GM19397 (cell line): Measurements from ENCODE around the gene AKAP12.
"Not testable (repeated sequence)": the region's sequence is repeated elsewhere in the genome, so short reads cannot be mapped to it uniquely, and the experiment has no call there.

Experiments
- ATAC-seq: cut with Tn5 transposase; IDR thresholded peaks from one replicate; pipeline ENCODE4 v1.9.1; 2021; ENCODE audit warnings: mild to moderate bottlenecking, moderate library complexity; ENCODE audit not compliant: unreplicated experiment

AKAP12 gene

DNA sequence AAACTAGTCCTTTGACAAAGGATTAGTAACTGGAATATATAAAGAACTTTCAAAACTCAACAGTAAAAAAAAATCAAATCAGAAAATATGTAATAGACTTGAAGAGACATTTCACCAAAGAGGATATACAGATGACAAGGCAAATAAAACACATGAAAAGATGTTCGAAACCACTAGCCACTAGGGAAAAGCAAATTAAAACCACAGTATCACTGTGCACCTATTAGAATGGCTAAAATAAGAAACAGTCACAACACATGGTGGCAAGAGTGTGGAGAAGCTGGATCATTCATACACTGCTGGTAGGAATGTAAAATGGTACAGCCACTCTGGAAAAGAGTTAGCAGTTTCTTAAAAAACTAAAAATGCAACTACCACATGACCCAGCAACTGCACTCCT is 136.7 kb downstream of the AKAP12 start:
- ATAC-seq: peak; percentile 52

DNA sequence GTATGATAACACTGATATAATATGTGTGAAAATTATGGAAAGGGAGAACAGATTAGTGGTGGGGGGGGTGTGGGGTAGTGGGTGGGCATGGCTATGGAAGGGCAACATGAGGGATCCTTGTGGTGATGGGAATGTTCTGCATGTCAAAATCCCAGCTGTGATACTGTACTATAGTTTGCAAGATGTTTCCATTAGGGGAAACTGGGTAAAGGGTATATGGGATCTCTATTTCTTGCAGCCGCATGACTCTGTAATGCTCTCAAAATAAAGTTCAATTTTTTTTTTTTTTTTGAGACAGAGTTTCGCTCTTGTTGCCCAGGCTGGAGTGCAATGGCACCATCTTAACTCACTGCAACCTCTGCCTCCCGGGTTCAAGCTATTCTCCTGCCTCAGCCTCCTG is 137.3 kb downstream of the AKAP12 start:
- ATAC-seq: no peak

DNA sequence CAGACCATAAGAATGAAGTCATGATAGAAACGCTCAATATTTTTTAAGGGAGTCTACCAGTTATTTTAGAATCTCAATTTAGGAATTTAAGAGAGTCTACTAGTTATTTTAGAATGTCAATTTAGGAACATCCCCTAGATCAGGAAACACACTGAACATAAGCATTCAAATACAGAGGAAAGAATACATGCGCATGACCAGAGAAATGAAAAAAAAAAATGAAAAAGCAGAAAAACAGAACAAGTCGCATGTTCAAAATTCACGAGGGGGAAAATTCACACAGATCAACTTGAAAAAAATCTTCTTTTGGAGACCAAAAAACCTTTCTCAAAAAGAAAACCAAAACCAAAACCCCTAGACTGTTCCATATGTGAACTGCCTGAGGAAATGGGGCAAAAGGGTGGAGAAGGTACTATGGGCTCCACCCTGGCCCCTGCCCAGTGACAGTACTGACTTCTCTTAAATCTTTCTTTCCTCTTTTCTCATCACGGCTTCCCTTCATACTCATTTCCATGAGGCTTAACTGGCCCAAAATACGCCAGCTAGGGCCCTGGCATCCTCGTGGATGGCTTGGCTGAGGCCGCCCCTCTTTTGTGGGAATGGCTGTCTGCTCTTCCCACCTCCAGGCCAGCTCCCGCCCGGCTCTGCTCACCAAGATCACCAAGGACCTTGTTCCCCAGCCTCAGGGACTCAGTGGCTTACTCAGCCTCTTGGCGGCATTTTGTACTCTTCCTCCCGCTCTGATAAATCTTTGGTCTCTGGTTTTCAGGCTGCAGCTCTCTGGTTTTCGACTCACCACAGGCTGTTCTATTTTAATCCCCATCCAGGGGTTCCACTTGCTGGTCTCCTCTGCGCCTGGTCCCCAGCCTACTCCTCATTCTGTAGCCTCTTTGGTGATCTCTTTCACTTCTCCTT is 140.4 kb downstream of the AKAP12 start:
- peak; percentile 55 for ATAC-seq

DNA sequence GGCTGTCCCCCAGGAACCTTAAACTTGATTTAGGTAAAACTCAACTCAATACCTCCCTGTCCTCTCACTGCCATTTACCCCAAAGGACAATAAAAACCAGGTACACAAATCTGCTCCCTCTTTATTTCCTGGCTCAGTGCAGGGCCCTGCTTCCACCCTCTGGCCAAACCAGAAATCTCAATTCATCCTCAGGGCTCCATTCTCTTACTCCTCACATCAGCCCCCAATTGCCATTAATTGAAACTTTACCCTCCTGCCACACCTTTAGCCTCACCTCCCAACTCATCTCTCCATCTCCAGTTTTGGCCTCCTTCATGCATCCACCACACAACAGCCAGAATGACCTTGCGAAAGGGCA is 141.1 kb downstream of the AKAP12 start:
- ATAC-seq: peak; percentile 7

DNA sequence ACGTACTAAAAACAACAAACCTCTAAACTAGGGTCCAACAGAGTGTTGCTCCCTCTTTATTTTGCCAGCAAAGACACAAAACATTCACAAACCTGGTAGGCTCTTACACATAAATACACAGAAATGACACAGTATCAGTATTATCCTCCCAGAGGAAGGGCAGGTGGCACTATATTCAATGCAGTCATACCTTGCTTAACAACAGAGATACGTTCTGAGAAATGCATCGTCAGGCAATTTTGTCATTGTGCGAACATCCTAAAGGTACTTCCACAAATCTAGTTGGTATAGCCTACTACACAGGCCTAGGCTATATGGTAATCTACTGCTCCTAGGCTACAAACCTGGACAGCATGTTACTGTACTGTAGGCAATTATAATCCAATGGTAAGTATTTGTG is 142.0 kb downstream of the AKAP12 start:
- ATAC-seq: no peak

DNA sequence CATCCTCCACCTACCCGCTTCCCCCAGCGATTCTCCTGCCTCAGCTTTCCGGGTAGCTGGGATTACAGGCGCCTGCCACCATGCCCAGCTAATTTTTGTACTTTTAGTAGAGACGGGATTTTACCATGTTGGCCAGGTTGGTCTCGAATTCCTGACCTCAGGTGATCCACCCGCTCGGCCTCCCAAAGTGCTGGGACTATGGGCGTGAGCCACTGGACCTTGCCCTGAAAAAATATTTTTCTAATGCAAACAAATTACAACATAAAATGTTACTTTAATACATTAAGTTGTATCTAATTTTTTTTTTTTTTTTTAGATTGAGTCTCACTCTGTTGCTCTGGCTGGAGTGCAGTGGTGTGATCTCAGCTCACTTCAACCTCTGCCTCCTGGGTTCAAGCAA is 142.9 kb downstream of the AKAP12 start:
- not testable (repeated sequence) for ATAC-seq

DNA sequence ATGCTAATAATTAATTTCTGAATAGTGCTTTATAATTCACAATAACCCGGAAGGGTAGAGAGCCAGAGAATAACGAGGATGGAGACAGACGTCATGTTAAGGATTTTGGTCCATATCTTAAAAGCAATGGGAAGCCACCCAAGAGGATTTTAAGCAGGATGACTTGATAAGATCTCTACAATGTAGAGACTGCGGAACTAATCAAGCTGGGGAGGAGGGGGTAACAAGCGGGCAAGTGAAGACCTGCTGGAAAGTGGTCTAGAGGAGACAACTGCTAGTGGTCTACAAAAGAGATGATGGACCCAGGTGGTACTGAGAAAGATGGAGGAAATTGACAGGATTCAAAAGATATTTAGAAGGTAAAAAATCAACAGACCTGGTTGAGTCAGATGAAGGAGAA is 144.4 kb downstream of the AKAP12 start:
- no peak for ATAC-seq

DNA sequence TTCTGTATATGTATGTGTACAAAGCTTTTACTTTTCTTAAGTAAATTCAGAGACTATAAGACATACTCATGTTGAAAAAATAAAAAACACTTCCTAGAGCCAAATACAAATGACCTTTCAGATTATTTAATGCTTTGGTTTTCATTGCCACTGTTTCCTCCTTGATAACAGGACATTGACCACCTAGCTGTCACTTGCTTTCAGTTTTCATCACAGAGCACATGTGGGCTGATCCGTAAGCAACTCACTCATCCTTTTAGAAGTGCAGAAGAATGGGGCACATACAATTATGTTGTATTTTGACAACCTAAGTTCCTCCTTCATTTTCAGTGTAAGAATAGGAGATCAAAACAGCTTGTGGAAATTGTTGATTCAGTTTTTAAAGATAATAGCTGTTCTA is 145.4 kb downstream of the AKAP12 start:
- no peak for ATAC-seq

DNA sequence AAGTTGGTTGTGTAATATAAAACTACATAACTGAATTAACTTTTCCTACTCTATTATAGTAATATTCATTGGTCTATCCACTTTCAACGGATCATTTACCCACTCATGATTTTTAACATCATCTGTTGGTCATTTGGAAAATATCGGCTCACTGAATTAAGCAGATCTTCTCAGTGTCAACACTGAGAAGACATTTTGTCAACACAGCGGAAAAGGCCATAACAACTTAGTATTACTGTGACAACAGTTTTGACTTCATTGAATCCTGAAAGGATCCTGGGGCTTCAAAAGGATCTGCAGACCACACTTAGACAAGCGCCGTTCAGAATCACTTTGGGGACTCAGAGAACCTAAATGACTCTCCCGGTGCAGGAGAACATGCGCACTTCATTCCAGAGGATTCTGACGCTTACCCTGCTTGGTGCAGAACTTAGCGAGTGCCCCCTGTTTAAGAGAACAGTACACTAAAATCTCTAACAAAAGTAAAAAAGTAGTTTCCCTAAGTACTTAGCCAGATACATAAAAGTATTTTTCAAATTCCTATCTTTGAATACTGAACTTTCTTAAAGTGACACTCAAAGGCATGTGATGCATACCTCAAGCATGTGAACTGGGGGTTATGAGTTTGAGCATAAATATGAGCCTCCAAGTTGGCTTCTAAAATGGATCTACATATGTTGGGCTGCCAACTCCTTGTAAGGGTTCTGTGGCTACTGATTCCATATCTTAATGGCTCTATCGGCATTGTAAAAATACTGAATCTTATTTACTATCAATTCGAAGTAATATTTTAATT is 147.6 kb downstream of the AKAP12 start:
- no peak for ATAC-seq

DNA sequence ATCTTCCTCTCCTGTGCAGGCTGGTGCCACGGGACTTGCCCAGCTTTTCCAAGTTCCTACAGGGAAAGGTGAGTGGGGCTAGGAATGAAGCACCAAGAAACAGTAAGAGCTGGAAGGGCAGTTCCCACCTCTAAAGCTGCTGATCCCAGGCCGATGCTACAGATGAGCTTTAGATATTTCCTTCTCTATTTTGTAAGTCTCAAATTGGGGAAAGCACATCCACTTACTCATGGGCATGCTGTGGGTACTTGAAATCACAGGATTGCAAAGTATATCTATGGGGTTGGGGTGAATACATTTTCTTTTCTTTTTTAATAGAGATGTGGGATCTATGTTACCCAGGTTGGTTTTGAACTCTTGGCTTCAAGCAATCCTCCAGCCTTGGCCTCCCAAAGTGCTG is 148.5 kb downstream of the AKAP12 start:
- no peak for ATAC-seq

DNA sequence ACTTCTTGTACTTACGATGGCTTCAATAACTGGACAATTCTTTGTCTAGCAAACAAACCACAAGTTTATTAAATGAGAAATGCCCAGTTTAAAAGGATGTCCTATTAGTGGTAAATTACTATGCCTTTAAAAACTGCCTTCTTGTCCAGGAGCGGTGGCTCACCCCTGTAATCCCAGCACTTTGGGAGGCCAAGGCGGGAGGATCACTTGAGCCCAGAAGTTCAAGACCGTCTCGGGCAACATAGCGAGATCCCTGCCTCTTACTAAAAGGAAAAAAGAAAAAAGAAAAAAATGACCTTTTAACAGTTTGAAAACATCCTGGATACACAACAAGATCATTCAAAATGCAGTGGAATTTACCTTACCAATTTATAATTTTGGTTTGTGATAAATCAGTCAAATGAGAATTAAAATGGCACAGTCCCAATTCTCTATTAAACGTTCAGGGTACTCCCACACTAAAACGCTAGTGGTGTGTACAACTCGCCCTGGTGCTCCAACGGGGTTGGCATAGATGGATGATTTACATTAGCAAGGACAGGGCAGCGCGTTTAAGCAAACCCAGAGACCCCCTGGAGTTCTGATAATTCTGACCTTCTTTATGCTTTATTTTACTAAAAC is 149.3 kb downstream of the AKAP12 start:
- no peak for ATAC-seq

DNA sequence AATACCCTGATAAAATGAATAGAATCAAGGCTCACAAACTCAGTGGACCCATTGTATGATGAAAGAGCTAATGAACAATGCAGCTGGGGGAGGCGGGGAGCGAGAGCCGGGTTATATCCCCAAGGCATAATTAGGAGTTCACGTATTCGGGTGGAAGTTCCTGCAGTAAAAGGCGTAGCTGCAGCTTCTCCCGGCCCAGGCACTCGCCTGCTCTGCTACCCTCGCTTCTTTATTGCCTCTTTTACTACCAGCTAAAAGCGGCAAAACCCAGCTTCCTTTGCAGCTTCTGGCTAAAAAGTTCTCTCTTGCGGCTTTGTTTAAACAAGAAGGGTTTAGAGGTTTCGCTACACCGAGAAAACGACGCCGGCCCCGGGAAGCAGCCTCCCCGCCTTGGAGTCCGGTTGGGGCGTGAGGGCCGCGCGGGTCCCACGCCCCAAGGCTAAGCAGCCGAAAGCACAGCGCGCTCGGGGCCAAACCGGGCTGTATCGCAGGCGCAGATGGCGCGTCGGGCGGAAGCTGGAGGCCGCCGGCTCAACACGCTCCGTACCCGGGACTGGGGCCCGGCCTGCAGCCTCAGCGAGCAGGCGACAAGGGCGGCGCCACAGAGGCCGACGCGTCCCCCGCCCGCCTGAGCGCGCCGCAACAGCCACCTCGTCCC is 150.0 kb downstream of the AKAP12 start:
- peak; percentile 70 for ATAC-seq

DNA sequence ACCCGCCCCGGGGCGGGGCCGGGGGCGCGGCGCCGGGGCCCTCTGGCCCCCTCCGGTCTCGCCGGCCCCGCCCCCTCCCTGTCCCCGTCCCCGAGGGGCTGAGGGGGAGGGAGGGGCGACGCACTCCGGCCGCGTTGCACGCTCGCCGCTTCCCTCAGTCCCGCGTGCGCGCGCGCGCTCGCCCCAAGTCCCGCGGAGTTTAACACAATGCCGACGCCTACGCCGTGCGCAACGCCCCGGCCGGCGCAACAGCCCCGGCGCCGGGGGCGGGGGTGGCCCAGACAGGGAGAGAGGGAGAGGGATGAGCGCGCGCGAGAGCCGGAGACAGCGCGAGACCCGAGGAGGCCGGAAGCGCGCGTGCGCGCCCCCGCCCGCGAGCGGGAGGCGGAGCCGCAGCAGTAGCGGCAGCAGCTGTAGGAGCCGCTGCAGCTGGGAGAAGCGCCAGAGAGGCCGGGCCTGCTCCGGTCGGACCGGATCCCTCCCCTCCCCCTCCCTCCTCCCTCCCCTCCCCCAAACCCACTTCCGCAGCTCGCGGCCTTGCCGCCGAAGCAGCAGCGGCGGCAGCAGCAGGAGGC is 150.6 kb downstream of the AKAP12 start:
- peak; percentile 81 for ATAC-seq

DNA sequence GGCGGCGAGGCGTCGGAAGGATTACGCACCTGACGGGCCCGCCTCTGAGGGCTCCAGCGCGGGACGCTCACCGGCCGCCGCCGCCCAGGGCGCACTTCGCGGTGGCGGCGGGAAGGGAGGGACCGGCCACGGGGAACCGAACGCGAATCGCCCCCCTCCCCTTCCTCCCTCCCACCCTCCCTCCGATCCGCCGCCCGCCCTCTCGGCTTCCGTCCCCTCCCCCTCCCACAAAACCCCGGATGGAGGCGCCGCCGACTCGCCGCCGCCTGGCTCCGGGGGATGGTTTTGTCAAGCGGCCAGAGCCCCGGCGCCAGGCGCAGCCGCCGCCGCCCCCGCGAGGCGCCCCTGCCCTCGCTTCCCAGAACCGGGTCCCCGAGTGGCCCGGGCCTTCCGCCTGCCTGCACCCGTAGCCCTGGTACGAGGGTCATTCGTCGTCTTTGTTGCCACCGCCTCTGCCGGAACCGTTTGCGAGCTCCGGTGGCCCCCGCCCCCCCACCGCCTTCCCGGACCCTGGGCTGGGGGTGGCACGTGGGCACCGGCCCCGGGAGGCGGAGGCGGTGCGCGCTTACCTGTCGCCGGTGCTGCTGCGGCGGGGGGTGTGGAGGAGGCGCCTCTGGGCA is 151.2 kb downstream of the AKAP12 start:
- ATAC-seq: peak; percentile 17

DNA sequence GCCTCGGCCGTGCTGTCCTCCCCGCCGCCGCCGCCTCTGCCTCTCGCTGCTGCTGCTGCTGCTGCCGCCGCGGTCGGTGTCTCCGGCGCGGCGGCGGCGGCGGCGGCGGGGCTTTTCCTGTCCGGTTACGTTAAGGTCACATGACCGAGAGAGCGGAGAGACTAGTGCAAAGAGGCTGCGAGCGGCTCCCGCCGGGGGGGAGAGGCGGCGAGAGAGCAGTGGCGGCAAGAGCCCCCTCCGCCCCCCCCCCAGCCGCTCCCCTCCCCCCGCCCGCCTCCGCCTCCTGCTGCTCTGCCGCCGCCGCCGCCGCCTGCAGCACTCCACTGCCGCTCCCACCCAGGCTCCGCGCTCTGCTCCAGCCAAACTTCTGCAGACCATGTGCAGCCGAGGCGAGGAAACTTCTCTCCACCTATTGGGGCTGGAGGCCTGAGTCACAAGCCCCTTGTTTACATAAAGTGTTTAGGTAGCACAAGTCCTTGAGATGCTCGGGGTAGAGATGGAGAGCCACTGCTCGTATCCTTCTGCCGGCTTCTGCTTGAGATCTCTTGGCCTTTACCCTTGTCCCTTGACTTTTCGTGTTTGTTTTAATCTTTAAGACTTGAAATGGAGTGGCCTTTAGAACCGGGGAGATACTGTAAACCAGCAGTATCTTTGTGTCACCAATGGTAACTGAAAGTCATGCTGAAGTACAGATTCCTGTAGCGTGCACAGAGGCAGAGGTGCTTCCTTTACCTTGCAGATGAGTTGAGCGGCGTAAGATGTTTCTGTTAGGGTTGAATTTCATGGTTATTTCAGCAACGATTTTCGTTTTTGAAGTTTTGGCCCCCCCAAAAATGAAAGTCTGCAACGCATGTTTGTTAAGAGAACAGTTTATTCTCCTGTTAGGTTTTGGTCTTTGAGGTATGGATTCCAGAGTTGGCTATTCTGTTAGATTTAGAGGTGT is 152.0 kb downstream of the AKAP12 start, which contains the start of gene ZBTB2:
Gene ZBTB2, minus strand, starts transcription at position 89 of the 943 bp plus-strand sequence. CDS start 17,922 bp downstream, outside the sequence.
- no peak for ATAC-seq

DNA sequence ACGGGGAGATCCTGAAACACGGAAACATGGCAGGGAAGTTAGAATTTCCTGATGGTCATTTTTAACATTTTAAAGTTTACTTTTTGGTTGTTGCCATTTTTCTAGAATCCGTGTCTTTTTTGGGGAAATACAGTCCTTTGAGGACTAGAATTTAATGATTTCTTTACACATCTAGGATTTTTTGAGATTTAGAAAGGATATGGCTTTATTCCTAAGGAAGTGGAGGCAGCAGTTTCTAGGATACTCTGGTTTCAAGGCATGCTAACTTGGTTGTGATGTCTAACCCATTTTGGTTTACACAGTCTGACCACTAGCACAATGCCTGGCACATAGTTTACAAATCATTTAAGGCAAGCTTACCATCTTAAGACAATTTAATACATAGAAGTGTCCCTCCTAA is 152.7 kb downstream of the AKAP12 start:
- ATAC-seq: no peak

DNA sequence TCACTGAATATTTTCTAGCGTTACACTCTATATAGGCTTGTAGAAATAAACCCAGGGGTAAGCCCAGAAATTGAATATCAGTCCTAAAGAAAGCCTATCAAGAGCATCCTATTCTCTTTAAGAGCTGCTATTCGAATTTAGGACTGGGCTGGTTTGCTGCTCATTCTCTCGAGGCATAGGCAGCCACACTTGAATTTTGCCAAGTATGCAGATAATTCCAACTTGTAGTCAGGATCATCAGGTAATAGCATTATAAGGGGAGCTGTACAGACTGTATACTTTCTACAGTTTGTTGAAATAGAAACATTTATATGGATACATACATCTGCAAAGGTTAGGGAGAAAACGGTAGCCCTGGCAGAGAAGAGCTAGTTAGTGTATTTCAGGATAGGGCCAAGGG is 153.6 kb downstream of the AKAP12 start:
- ATAC-seq: no peak

DNA sequence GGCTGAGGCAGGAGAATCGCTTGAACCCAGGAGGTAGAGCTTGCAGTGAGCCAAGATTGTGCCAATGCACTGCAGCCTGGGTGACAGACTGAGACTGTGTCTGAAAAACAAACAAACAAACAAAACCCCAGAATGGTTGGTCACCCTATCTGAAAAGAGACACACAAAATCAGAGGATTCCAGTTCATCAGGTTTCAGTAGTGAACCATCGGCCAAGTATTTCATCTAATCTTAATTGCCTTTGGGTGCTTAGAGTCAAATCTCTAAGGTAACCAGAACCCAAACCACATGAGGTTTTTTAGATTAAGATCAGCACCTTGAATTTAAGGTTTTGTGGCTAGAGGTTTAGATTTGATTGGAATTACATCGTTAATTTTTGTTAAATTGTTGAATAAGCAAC is 159.9 kb downstream of the AKAP12 start:
- no peak for ATAC-seq

DNA sequence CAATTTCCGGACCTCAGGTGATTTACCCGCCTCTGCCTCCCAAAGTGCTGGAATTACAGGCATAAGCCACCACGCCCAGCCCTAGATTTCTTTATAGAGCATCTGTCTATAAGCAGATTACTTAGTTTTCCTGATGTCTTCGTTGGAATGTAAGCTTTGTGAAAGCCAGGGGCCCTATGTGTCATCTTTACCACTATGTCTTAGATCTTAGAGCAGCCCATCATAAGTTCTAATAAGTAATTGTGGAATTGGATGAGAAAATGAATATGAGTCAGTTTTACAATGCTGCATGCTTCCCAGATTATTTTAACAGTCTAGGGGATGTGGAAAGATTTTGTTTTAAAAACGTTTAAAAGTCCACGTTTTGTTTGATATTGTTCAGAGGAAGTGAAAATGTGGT is 160.7 kb downstream of the AKAP12 start:
- no peak for ATAC-seq
